Tibial nerve (tissue), 4 donors: ENCODE results near the gene CNPY3.

Experiments used
- CTCF ChIP-seq, 5 experiments: fragments of 200-600 bp in 3 of 5; fragments of 450-650 bp in 2 of 5; sonication (generic) in 3 of 5; IDR thresholded peaks; one replicate each; pipeline ENCODE4 v1.5.1; 2016 to 2019; ENCODE audit warnings: antibody characterized with exemption in 5 of 5, mild to moderate bottlenecking in 3 of 5, moderate library complexity in 2 of 5
- EP300 ChIP-seq, 2 donors: sonication (generic); formaldehyde crosslinking; IDR thresholded peaks; one replicate each; pipeline ENCODE4 v1.6.1; 2017; ENCODE audit warnings: antibody characterized with exemption in 2 of 2, mild to moderate bottlenecking in 1 of 2
- POLR2A ChIP-seq, 2 donors: fragments of 450-650 bp; IDR thresholded peaks; one replicate each; pipeline ENCODE4 v1.6.1; 2017; ENCODE audit warnings: antibody characterized with exemption in 2 of 2, mild to moderate bottlenecking in 2 of 2, moderate library complexity in 2 of 2

GRCh38 chr6:42885702-42886101, 43.6 kb upstream of the CNPY3 start:
- TF ChIP-seq CTCF (IDR thresholded peaks at IDR 0.05): no peak
- no peak for TF ChIP-seq POLR2A (IDR thresholded peaks at IDR 0.05)
- no peak for TF ChIP-seq EP300 (IDR thresholded peaks at IDR 0.05)
